Sigmoid colon (tissue), 7 donors: ENCODE results near the gene ENGASE. TPM values are rescaled to one million over a fixed set of nuclear protein-coding genes. Genes with fewer than 3 reads are reported as not detected.

Experiments used
- DNase-seq: peaks from one replicate; pipeline ENCODE4 v3.0.0-alpha.2; 2019
- H3K27ac ChIP-seq, 4 donors: fragments of 200-600 bp; sonication (generic); one replicate each; pipeline ENCODE4 v1.5.1; 2016 to 2019; ENCODE audit warnings: mild to moderate bottlenecking in 1 of 4
- H3K27me3 ChIP-seq, 3 donors: fragments of 200-600 bp; sonication (generic); one replicate each; pipeline ENCODE4 v1.5.1; 2019; ENCODE audit warnings: mild to moderate bottlenecking in 1 of 3
- H3K36me3 ChIP-seq, 4 donors: fragments of 200-600 bp; sonication (generic); one replicate each; pipeline ENCODE4 v1.5.1; 2016 to 2019
- H3K4me1 ChIP-seq, 4 donors: fragments of 200-600 bp; sonication (generic); one replicate each; pipeline ENCODE4 v1.5.1; 2017 to 2019
- H3K4me3 ChIP-seq, 4 donors: fragments of 200-600 bp; sonication (generic); one replicate each; pipeline ENCODE4 v1.5.1; 2017 to 2019; ENCODE audit warnings: mild to moderate bottlenecking in 2 of 4, moderate library complexity in 1 of 4
- H3K9me3 ChIP-seq, 4 donors: fragments of 200-600 bp in 3 of 4; sonication (generic) in 3 of 4; one replicate each; pipeline versions ENCODE4 v1.5.1 to v1.6.1; 2013 to 2019
- EP300 ChIP-seq, 4 donors: sonication (generic); formaldehyde crosslinking; IDR thresholded peaks; one replicate each; pipeline ENCODE4 v1.6.1; 2017; ENCODE audit warnings: antibody characterized with exemption in 4 of 4
- POLR2A ChIP-seq, 2 donors: fragments of 450-650 bp; IDR thresholded peaks; one replicate each; pipeline ENCODE4 v1.6.1; 2016; ENCODE audit warnings: antibody characterized with exemption in 2 of 2, mild to moderate bottlenecking in 2 of 2, moderate library complexity in 2 of 2
- POLR2AphosphoS5 ChIP-seq, 4 donors: sonication (generic); formaldehyde crosslinking; IDR thresholded peaks; one replicate each; pipeline ENCODE4 v1.6.1; 2017; ENCODE audit warnings: antibody characterized with exemption in 4 of 4
- WGBS, 2 donors: extraction: QIAGEN DNeasy Blood & Tissue Kit; methylation state at CpG; one replicate each; pipeline ENCODE4 v1.1.7; 2013; 5-methylcytosine and 5-hydroxymethylcytosine counted together
- intact Hi-C: fragments of 100-400 bp; cut with DNase I; formaldehyde crosslinking; loops from one replicate; pipeline ENCODE4 v1.15.1; 2023
- polyA plus RNA-seq, 3 donors: library from polyadenylated mRNA; stranded (reverse); fragments of 200-250 nt; gene quantifications; one replicate each; pipeline ENCODE4 v1.2.3, GENCODE V29; 2013
- total RNA-seq, 4 donors: library from RNA; depleted of rRNA; stranded (reverse); fragments of >200 nt; gene quantifications; one replicate each; pipeline ENCODE4 v1.1.0, GENCODE V29; 2016
- TF ChIP-seq, protein P1 (sequence below), 4 experiments: fragments of 450-650 bp in 3 of 4; fragments of 200-600 bp in 1 of 4; IDR thresholded peaks; one replicate each; pipeline ENCODE4 v1.5.1; 2016 to 2019; ENCODE audit warnings: antibody characterized with exemption in 4 of 4, mild to moderate bottlenecking in 3 of 4, moderate library complexity in 2 of 4
- donor health status: healthy with polysubstance abuse.
- donor health status: Bipolar disorder and iron deficiency.
- donor health status: healthy.

The ENGASE gene
- total and polyA plus RNA-seq, 7 donors = 7.2 to 55.9 (median 14.3) TPM

DNA sequence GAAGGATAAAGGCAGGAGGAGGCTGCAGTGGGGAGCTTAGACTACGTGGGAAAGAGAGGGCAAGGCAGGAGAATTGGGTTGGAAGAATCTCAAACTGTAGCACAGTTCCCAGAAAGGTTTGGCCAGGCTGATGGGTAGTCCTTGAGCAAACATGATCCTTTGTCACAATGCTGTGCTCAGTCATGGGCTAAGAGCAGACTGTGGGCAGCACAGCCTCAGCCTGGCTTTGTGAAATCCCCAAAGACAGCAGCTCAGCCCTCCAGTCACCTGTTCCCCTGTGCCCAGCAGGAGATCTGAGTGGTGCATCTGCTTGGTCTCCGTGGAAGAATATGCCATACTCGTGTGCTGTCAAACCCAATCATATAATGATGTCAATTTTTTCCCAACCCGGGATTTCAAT lies 10.6 kb upstream of the ENGASE start:
- no peaks in the 10 kb centered on the region for H3K9me3 ChIP-seq
- no peak for TF ChIP-seq POLR2AphosphoS5 (IDR thresholded peaks at IDR 0.05)
- H3K36me3 ChIP-seq = no peaks in the 10 kb centered on the region
- no peaks in the 10 kb centered on the region for H3K27me3 ChIP-seq
- no peak overlapping the region for H3K27ac ChIP-seq
- DNase-seq = peak; percentile 9
- no peaks in the 10 kb centered on the region for H3K4me1 ChIP-seq
- H3K4me3 ChIP-seq = no peak overlapping the region
- WGBS, 2 donors = 73 to 84% methylated on average over 4 of the region's 4 CpGs
- intact Hi-C loops = no loop called here

- TF ChIP-seq, protein P1, sequence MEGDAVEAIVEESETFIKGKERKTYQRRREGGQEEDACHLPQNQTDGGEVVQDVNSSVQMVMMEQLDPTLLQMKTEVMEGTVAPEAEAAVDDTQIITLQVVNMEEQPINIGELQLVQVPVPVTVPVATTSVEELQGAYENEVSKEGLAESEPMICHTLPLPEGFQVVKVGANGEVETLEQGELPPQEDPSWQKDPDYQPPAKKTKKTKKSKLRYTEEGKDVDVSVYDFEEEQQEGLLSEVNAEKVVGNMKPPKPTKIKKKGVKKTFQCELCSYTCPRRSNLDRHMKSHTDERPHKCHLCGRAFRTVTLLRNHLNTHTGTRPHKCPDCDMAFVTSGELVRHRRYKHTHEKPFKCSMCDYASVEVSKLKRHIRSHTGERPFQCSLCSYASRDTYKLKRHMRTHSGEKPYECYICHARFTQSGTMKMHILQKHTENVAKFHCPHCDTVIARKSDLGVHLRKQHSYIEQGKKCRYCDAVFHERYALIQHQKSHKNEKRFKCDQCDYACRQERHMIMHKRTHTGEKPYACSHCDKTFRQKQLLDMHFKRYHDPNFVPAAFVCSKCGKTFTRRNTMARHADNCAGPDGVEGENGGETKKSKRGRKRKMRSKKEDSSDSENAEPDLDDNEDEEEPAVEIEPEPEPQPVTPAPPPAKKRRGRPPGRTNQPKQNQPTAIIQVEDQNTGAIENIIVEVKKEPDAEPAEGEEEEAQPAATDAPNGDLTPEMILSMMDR (IDR thresholded peaks at IDR 0.05) = peak; percentile 14 to 71 (median 56)
- TF ChIP-seq POLR2AphosphoS5 (IDR thresholded peaks at IDR 0.05) = no peak
- H3K36me3 ChIP-seq = no peaks in the 10 kb centered on the region
- DNase-seq = peak; percentile 63
- H3K4me1 ChIP-seq = no peaks in the 10 kb centered on the region
- no peaks in the 10 kb centered on the region for H3K27me3 ChIP-seq
- H3K9me3 ChIP-seq = no peaks in the 10 kb centered on the region
- no peak overlapping the region for H3K27ac ChIP-seq
- H3K4me3 ChIP-seq = no peak overlapping the region
- WGBS, 2 donors = 14 to 38% methylated on average over 10 of the region's 10 CpGs
- intact Hi-C loops = no loop called here
These were observed 9.4 kb upstream of the ENGASE start for GRCh38 chr17:79065105-79065670.

GRCh38 chr17:79066963-79067362 lies 7.7 kb upstream of the ENGASE start:
- TF ChIP-seq EP300 (IDR thresholded peaks at IDR 0.05) = no peak
- no peaks in the 10 kb centered on the region for H3K27me3 ChIP-seq

GRCh38 chr17:79070266-79070880 lies 4.3 kb upstream of the ENGASE start:
- no peak overlapping the region for H3K27ac ChIP-seq
- no peaks in the 10 kb centered on the region for H3K36me3 ChIP-seq
- H3K4me1 ChIP-seq = peaks cover 0 to 12% (median 9%) of the 10 kb centered on the region in 4 donors
- peak; percentile 40 for DNase-seq
- intact Hi-C loops = no loop called here
- no peak overlapping the region for H3K4me3 ChIP-seq
- WGBS, 2 donors = 86 to 91% methylated on average over 9 of the region's 9 CpGs
- H3K27me3 ChIP-seq = no peaks in the 10 kb centered on the region
- H3K9me3 ChIP-seq = no peaks in the 10 kb centered on the region
- TF ChIP-seq EP300 (IDR thresholded peaks at IDR 0.05) = no peak
- TF ChIP-seq POLR2AphosphoS5 (IDR thresholded peaks at IDR 0.05) = no peak
- TF ChIP-seq POLR2A (IDR thresholded peaks at IDR 0.05) = no peak
- TF ChIP-seq, protein P1 (IDR thresholded peaks at IDR 0.05) = no peak

More at GRCh38 chr17:79066963-79067362, 7.7 kb upstream of the ENGASE start:
- intact Hi-C loops = no loop called here
- Histone ChIP-seq H3K4me3 (no peak overlapping the region), H3K36me3 (no peaks in the 10 kb centered on the region), H3K9me3 (no peaks in the 10 kb centered on the region), H3K27ac (no peak overlapping the region), H3K4me1 (no peaks in the 10 kb centered on the region)
- peak; percentile 56 for DNase-seq
- 92 to 94% methylated on average over 6 of the region's 6 CpGs for WGBS, 2 donors

DNA sequence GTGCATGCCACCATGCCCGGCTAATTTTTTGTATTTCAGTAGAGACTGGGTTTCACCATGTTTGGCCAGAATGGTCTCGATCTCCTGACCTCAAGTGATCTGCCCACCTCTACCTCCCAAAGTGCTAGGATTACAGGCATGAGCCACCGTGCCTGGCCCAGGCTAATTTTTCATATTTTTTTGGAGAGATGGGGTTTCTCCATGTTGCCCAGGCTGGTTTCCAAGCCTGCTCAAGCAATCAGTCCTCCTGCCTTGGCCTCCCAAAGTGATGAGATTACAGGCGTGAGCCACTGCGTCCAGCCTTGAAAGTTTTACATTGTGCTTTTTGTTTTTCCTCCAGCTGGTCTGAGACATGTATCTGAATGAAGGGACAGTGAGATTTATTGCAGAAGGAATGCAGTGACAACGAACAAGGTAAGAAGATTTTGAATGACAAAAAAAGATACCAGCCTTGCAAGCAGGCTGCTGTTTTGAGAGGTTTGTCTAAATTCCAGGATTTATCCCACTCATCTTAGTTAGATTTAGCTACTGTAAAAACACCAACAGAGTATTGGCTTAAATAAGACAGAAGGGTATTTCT lies 3.4 kb upstream of the ENGASE start:
- Histone ChIP-seq H3K36me3 (no peaks in the 10 kb centered on the region), H3K27me3 (no peaks in the 10 kb centered on the region), H3K9me3 (no peaks in the 10 kb centered on the region), H3K4me1 (peaks cover 0 to 21% (median 18%) of the 10 kb centered on the region in 4 donors), H3K4me3 (no peak overlapping the region), H3K27ac (no peak overlapping the region)
- intact Hi-C loops = no loop called here
- DNase-seq = peak; percentile 27
- no peak for TF ChIP-seq EP300 (IDR thresholded peaks at IDR 0.05)
- TF ChIP-seq POLR2AphosphoS5 (IDR thresholded peaks at IDR 0.05) = no peak
- TF ChIP-seq, protein P1 (IDR thresholded peaks at IDR 0.05) = no peak
- TF ChIP-seq POLR2A (IDR thresholded peaks at IDR 0.05) = no peak
- WGBS, 2 donors = 87 to 88% methylated on average over 6 of the region's 6 CpGs
